Renal cortex interstitium (tissue), 11 donors: ENCODE measurements around the gene CYB5R2. TPM values are rescaled to one million over a fixed set of nuclear protein-coding genes. Genes with fewer than 3 reads are reported as not detected.
A peak's percentile ranks its signal among the peaks of the same experiment; 100 is the strongest.

Experiments used
- DNase-seq, 11 donors: peaks; one replicate each; pipeline ENCODE4 v3.0.0-alpha.2; 2013; ENCODE audit warnings: low read depth in 9 of 11, low spot score in 4 of 11; ENCODE audit errors: extremely low read depth in 1 of 11
- polyA plus RNA-seq, 3 donors: library from polyadenylated mRNA; unstranded; fragments of 120-200 nt; gene quantifications; one replicate each; pipeline ENCODE4 v1.2.1, GENCODE V29; 2013; ENCODE audit not compliant: insufficient read length in 3 of 3

CYB5R2 gene
- polyA plus RNA-seq, 3 donors = 26.4 to 28.8 (median 27.3) TPM

DNA sequence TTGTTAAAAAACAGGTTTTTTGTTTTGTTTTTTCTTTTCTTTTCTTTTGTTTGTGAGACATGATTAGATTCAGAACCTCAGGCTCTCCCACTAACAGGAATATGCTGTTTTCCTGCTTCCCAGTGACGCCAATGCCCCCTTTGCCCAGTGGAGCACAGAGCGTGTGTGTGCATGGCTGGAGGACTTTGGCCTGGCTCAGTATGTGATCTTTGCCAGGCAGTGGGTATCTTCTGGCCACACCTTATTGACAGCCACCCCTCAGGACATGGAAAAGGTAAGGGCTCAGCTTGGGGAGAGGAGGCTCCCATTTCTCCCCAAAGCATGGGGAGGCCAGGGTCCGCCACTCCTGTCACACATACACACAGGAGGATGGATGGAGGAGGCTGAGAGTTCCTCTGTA lies 25.0 kb downstream of the CYB5R2 start:
- DNase-seq = no peak

DNA sequence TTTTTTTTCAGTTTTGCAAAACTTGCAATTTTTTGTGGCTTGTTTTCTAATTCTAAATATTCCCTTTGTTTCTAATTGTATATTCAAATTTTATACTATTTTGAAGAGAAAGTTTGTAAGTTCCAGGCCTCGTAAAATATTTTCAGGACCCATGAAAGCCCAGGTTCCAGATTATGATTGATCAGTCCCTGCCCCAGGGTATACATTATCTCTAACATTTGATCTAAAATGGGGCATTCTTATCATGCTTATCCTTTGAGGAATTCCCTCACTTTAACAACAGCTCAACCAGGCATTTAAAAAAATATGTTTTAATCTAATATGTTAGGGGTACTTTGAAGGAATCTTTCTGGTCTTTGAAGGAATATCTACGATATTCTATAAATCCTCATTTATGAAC lies 26.4 kb downstream of the CYB5R2 start:
- no peak for DNase-seq

DNA sequence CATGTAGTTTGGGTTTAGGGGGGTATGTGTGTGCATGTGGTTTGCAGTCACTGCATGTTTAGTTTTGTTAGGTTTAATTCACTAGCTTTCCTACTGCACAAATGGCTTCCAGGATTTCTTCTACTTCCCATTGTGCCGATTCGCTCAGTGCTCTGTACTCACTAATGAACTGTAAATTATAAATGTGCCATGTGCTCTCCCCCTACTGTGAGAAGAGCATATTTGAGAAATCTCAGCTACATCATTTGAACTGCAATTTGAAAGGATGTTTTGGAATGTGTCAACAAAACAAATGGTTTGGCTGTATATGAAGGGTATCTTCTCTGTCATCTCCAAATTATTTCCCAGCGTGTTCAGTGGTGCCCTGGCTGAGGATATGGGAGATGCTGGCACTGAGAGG lies 28.1 kb downstream of the CYB5R2 start:
- DNase-seq = no peak

GRCh38 chr11:7643314-7643713 lies 30.0 kb downstream of the CYB5R2 start:
- DNase-seq = peak in 4 of 11 donors; percentile 13 to 37 (median 26)

DNA sequence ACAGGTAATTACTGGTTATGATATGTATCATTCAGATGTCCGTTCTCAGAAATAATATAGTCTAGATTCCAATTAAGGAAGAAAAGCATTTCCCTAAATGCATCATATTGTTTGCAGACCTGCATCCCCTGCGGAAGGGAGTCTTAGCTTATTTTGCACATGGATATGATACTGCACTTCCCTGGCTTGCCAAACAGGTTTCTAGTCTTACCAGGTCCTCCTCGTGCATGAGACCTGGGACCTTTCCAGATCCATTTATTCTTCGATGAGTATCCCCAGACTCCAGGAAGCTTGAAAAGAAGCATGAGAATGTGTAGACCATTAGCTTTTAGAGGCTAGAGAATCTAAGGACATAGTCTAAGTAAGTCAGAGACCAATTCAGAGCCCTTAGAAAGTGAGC lies 30.6 kb downstream of the CYB5R2 start:
- DNase-seq = no peak

DNA sequence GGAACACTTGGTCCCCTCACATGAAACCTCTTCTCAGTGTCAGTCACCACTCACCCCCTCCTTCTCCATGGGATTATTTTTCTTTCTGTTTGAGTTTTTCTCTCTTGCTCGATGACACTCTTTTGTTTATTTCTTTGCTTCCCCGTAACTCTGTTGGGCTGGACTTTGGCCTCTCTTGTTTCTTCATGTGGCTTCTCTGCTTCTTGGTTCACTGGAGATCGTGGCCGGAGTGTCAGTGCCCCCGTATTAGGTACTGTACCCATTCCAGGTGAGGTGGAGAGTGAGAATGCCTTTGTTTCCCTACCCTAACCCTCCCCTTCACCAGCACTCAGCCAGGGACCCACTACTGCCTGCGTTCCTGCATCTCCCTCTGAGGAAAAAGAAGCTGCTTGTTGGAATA lies 32.5 kb downstream of the CYB5R2 start:
- peak in 1 of 11 donors; percentile 22 for DNase-seq

DNA sequence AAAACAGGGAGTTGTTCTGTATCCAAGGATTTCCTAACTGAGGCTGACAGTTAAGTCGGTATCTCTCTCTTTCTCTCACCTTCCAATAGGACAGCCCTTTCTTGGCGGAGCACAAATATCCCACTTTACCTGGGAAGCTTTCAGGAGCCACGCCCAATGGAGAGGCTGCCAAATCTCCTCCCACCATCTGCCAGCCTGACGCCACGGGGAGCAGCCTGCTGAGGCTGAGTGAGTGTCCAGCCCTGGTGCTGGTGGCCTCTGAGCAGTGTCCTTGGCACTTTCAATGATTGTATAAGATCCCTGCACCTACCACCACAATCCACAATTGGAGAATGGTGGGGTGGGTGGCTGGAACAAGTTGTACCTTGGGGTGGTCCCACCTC lies 33.7 kb downstream of the CYB5R2 start:
- DNase-seq = no peak

DNA sequence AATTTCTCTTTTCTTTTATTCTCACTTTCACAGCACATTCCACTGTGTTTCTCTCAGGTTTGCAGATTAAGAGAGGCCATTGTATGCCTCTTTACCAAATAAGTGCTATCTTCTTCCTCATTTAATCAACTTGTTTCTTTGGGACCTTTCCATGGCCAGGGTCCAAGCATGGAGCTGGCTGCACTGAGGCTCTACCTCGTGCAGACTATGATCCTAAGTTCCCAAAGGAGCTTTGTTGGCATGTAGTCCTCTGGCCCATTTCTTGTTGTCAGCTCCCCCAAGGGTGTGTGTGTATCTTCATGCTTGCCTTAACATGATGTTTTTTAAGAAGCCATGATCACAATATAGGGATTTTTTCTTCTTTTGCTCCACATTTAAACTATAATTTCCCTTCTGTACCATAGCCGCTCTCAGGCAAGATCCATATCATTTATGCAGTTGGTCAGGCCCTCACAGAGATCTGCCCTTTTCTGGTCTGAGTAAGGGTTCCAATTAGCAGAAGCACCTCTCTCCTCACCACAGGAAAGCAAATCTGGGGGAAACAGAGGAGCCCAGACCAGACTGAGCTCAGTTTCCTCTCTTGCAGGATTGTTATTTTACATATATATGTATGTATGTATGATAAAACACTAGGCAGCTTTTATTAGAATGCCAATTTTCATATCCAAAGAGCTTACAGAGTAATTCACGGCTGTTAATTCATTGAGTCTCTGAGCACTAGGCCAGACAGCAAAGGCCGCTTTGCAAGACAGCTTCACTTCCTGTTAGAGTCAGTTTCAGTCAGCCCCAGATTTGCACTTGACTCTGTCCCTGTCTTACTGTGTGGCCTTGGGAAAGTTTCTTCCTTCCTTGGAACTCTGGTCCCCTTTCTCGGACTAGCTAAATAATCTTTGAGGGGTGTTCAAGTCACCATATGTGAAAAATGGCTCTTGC lies 34.3 kb downstream of the CYB5R2 start:
- no peak for DNase-seq

DNA sequence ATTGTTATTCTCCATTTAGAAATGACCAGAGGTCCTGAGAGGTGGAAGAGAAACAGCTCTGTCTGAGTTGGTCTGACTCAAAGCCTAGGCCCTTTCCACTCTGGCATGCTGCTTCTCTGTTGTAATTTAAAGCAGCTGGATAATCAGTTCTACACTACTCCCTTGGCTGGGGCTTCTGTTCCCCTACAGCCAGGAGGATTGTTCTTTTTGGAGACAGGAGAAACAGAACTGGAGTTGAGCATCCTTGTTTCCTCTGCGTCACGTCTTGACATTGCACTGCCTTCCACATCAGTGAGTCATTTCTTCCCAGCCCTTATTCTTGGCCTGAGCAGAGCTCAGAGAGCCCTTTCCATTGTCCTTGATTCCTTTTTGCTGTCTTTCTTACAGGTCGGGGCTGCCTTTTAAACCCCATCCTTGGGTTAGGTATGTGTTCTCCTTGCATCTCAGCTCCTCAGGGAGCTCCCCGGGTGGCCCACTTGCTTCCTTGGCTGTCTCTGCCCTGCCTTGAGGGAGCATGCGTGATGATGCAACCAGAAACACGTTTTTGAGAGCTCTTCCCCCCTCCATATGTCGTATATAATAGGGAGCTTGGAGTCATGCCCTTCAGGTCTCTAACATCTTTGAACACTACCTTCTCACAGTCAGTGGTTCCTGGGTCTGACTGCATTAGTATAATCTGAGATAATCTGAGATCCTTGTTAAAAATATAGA lies 35.7 kb downstream of the CYB5R2 start:
- no peak for DNase-seq

DNA sequence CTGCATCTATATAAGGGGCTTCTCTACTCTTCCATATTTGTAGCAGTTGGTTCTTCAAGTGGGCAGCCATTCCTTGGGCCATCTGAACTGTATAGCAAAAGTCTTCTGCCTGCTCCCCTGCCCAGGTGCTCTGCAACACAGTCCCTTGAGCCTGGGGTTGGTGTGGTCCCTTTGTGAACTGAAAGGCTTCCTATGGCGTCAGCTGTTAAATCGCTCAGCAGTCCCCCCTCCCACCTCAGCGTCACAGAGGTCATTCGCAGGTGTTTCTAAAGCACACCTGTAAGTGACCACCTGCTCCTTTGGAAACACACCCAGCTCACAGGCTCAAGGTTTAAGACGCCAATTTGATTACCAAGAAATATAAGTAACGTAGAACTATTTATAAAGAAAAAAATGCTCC lies 37.0 kb downstream of the CYB5R2 start:
- no peak for DNase-seq

DNA sequence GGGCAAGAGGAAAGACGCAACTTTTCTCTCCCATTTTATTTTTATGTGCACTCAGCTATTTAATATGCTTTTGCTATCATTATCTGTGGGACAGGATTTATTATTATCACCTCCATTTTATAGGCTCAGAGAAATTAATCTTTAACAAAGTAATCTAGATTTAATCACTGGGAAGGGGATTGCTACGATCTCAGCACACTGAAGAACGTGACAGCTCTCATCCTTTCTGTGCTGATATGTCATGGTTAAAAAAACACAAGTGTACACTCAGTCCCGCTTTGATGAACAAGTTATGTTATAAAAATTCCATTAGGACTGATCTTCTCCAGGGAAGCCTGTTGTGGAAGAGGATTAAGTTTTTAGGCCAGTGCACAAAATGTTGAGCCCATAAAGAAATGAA lies 37.6 kb downstream of the CYB5R2 start:
- DNase-seq = no peak

DNA sequence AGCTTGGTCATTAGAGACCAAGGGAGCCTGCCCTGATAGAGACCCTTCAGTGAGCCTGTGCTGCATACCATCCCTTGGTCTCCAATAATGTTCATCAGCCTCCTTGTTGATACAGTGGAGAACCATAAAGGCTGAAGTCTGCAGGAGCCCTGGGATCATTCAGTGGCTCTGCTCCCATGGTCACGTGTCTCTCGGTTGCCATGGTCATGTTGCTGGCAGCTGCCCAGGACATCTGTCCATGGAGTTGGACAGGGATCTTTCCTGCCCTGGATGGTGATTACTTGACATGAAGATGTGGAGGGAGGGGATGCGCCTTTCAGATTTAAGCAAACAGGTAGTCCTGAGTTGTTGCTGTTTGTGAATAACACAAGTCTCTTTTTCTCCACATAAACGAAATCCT lies 38.2 kb downstream of the CYB5R2 start:
- no peak for DNase-seq

GRCh38 chr11:7632211-7632610 lies 41.1 kb downstream of the CYB5R2 start:
- no peak for DNase-seq

- DNase-seq = no peak
Measured at GRCh38 chr11:7630002-7630401, 43.3 kb downstream of the CYB5R2 start.

GRCh38 chr11:7628660-7629059 lies 44.6 kb downstream of the CYB5R2 start:
- DNase-seq = no peak

GRCh38 chr11:7622721-7623120 lies 50.6 kb downstream of the CYB5R2 start:
- DNase-seq = no peak

- no peak for DNase-seq
Measured at GRCh38 chr11:7621554-7621953, 51.7 kb downstream of the CYB5R2 start.

- no peak for DNase-seq
Measured at GRCh38 chr11:7621090-7621489, 52.2 kb downstream of the CYB5R2 start.

DNA sequence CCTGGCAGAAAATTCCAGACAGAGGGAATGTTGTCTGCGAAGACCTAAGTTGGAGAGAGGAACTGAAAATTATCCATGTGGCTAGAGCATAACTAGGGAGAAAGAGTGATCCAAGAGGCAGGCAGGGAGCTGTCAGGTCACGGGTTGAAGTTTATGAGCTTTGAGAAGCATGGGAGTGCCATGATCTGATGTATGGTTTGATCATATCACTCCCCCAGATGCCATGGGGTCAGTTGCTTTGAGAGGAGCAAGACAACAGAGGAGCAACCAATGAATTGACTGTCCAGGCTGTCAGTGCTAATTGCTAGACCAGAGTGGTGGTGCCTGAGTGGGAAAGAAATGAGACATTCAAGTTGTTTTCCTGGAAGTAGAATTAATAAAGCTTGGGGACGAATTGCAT lies 54.0 kb downstream of the CYB5R2 start:
- peak in 2 of 11 donors; percentile 27 to 46 for DNase-seq

DNA sequence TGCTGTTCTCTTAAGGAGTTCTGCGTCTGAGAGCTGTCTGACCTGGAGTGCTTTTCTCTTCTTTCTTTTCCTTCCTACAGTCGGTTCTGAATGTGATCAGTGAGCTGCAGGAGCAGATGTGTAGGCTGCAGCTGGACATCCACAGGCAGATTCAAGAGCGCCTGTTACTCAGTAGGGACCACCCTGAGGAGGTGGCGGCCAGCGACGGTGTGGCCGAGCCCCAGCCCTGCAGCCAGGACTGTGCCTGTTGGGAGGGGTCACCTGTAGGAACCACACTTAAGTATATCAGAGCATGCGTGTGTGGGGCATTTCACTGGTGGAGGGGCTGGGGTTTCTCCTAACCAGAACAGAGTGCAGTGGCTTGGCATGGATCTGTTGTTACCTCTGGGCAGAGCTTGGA lies 56.3 kb downstream of the CYB5R2 start:
- DNase-seq = no peak
